HEK293 (cell line): Measurements from ENCODE around the gene TECR.

Experiments
- CTCF ChIA-PET: fragments of 350-600 bp; formaldehyde crosslinking; extraction: SDS; loops from one replicate; lab custom pipeline; 2021; ENCODE audit warnings: antibody characterized with exemption; lab: Yijun Ruan, JAX
- POLR2A ChIA-PET: fragments of 300-600 bp; formaldehyde crosslinking; extraction: SDS; loops from one replicate; lab custom pipeline; 2020; ENCODE audit warnings: antibody characterized with exemption, inconsistent platforms; lab: Yijun Ruan, JAX
- H3K27ac ChIP-seq: fragments of 200-500 bp; sonication (Bioruptor generic); 2 replicates; pipeline ENCODE4 v1.5.1; 2014; ENCODE audit warnings: low read depth, low read length, control low read depth, inconsistent platforms; ENCODE audit errors: extremely low read depth
- H3K36me3 ChIP-seq, 2 experiments: fragments of 200-500 bp in 1 of 2; sonication (Bioruptor generic) in 1 of 2; 1 replicate in 1 of 2; 2 replicates in 1 of 2; pipeline ENCODE4 v1.5.1; 2014 to 2017; ENCODE audit warnings: inconsistent platforms in 2 of 2, low read length in 2 of 2; ENCODE audit not compliant: control insufficient read depth in 2 of 2, insufficient read depth in 1 of 2
- H3K4me1 ChIP-seq: fragments of 200-500 bp; sonication (Bioruptor generic); 2 replicates; pipeline ENCODE4 v1.5.1; 2014; ENCODE audit warnings: mild to moderate bottlenecking, low read length, inconsistent platforms; ENCODE audit not compliant: control insufficient read depth, insufficient read depth
- H3K4me3 ChIP-seq: 2 replicates; pipeline ENCODE4 v1.5.1; 2011; ENCODE audit warnings: low read depth, mild to moderate bottlenecking, control low read depth, low read length, moderate library complexity
- H3K9me3 ChIP-seq: fragments of 200-500 bp; sonication (Bioruptor generic); 2 replicates; pipeline ENCODE4 v1.5.1; 2014; ENCODE audit warnings: low read depth, low read length, inconsistent platforms; ENCODE audit not compliant: control insufficient read depth, insufficient read depth
- HOXA7 ChIP-seq: sonication (generic); formaldehyde crosslinking; IDR thresholded peaks from 2 replicates; pipeline ENCODE4 v1.8.1; 2022; ENCODE audit warnings: missing genetic modification reagents, borderline replicate concordance
- IKZF3 ChIP-seq: fragments of 450-650 bp; IDR thresholded peaks from 2 replicates; pipeline ENCODE4 v1.5.0; 2018; ENCODE audit warnings: missing biosample characterization, mild to moderate bottlenecking, missing genetic modification characterization, moderate library complexity
- KLF8 ChIP-seq: fragments of 450-650 bp; formaldehyde crosslinking; IDR thresholded peaks from 2 replicates; pipeline ENCODE4 v1.5.1; 2016; ENCODE audit warnings: missing biosample characterization, missing genetic modification characterization
- ZBTB8A ChIP-seq: fragments of 450-650 bp; formaldehyde crosslinking; IDR thresholded peaks from 2 replicates; pipeline ENCODE4 v1.5.1; 2016; ENCODE audit warnings: missing biosample characterization, missing genetic modification characterization
- ZFHX2 ChIP-seq: fragments of 450-650 bp; formaldehyde crosslinking; conservative IDR thresholded peaks from 2 replicates; pipeline ENCODE4 v1.5.1; 2016; ENCODE audit warnings: missing biosample characterization, missing genetic modification characterization
- ZNF426 ChIP-seq: fragments of 450-650 bp; formaldehyde crosslinking; IDR thresholded peaks from 2 replicates; pipeline ENCODE4 v1.5.1; 2017; ENCODE audit warnings: missing biosample characterization, missing genetic modification characterization, mild to moderate bottlenecking, inconsistent platforms, moderate library complexity
- ZNF433 ChIP-seq: fragments of 450-650 bp; formaldehyde crosslinking; IDR thresholded peaks from 2 replicates; pipeline ENCODE4 v1.5.1; 2016; ENCODE audit warnings: missing biosample characterization, missing genetic modification characterization, low read depth
- ZNF514 ChIP-seq: fragments of 450-650 bp; formaldehyde crosslinking; IDR thresholded peaks from 2 replicates; pipeline ENCODE4 v1.5.1; 2016; ENCODE audit warnings: missing biosample characterization, missing genetic modification characterization
- ZNF555 ChIP-seq: fragments of 450-650 bp; formaldehyde crosslinking; conservative IDR thresholded peaks from 2 replicates; pipeline ENCODE4 v1.5.1; 2017; ENCODE audit warnings: missing biosample characterization, mild to moderate bottlenecking, missing genetic modification characterization, inconsistent platforms
- ZNF558 ChIP-seq: fragments of 450-650 bp; formaldehyde crosslinking; IDR thresholded peaks from 2 replicates; pipeline ENCODE4 v1.5.1; 2016; ENCODE audit warnings: missing biosample characterization, missing genetic modification characterization
- ZNF791 ChIP-seq: fragments of 450-650 bp; formaldehyde crosslinking; IDR thresholded peaks from 2 replicates; pipeline ENCODE4 v1.5.1; 2016; ENCODE audit warnings: missing biosample characterization, missing genetic modification characterization
- TF ChIP-seq, protein P1 (sequence below): fragments of 450-650 bp; formaldehyde crosslinking; IDR thresholded peaks from 2 replicates; pipeline ENCODE4 v1.5.1; 2017; ENCODE audit warnings: missing biosample characterization, missing genetic modification characterization
- TF ChIP-seq, protein P2 (sequence below): fragments of 450-650 bp; formaldehyde crosslinking; IDR thresholded peaks from 2 replicates; pipeline ENCODE4 v1.5.1; 2016; ENCODE audit warnings: missing biosample characterization, missing genetic modification characterization
- TF ChIP-seq, protein P3 (sequence below): fragments of 450-650 bp; formaldehyde crosslinking; IDR thresholded peaks from 2 replicates; pipeline ENCODE4 v1.5.1; 2017; ENCODE audit warnings: missing biosample characterization, missing genetic modification characterization
- TF ChIP-seq, protein P4 (sequence below): fragments of 450-650 bp; formaldehyde crosslinking; IDR thresholded peaks from 2 replicates; pipeline ENCODE4 v1.5.1; 2016; ENCODE audit warnings: missing biosample characterization, missing genetic modification characterization
- TF ChIP-seq, protein P5 (sequence below): fragments of 450-650 bp; formaldehyde crosslinking; IDR thresholded peaks from 2 replicates; pipeline ENCODE4; 2016; ENCODE audit warnings: missing biosample characterization, missing genetic modification characterization

The TECR gene

DNA sequence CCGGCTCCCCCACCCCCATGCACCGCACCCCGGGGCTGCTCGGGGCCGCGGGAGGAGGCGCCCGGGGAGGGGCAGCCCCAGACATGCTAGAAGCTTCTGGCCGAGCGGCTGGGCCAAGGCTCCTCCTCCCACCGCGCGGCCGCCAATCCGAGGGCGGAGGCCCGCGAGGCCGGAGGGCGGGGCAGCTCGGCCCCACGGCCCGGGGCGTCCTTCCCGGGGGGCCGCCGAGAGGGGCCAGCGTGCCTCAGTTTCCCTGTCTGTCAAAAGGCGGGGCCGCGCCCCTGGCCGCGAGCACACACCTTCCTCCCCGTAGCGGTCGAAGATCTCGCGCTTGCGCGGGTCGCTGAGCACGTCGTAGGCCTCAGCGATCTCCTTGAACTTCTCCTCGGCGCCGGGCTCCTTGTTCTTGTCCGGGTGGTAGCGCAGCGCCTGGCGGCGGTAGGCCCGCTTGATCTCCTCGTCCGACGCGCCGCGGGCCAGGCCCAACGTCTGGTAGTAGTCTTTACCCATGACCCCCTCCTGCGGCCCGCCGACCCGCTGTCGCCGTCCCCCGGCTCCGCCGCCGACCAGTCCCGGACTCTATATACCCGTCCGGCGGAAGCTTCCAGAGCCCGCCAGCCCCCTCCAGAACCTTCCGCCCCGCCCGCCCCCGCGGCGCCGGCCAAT lies 11.4 kb upstream of the TECR start, which contains the start of gene DNAJB1 (continued):
- TF ChIP-seq ZFHX2 (peak; percentile 6; the same call in 1 of the 2 replicates), ZNF433 (tag by site-specific recombination) (no peak), ZBTB8A (0 out of 2 replicates have a peak, but pooled peaks have one; percentile 11), KLF8 (tag by site-specific recombination) (0 out of 2 replicates have a peak, but pooled peaks have one; percentile 45), ZNF426 (tag by site-specific recombination) (no peak), ZNF791 (tag by site-specific recombination) (no peak), HOXA7 (CRISPR knock-in tag) (no peak), ZNF558 (tag by site-specific recombination) (no peak), ZNF514 (no peak)
- TF ChIP-seq, protein P1, sequence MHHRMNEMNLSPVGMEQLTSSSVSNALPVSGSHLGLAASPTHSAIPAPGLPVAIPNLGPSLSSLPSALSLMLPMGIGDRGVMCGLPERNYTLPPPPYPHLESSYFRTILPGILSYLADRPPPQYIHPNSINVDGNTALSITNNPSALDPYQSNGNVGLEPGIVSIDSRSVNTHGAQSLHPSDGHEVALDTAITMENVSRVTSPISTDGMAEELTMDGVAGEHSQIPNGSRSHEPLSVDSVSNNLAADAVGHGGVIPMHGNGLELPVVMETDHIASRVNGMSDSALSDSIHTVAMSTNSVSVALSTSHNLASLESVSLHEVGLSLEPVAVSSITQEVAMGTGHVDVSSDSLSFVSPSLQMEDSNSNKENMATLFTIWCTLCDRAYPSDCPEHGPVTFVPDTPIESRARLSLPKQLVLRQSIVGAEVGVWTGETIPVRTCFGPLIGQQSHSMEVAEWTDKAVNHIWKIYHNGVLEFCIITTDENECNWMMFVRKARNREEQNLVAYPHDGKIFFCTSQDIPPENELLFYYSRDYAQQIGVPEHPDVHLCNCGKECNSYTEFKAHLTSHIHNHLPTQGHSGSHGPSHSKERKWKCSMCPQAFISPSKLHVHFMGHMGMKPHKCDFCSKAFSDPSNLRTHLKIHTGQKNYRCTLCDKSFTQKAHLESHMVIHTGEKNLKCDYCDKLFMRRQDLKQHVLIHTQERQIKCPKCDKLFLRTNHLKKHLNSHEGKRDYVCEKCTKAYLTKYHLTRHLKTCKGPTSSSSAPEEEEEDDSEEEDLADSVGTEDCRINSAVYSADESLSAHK = 0 out of 2 replicates have a peak, but pooled peaks have one; percentile 15
- TF ChIP-seq, protein P2, sequence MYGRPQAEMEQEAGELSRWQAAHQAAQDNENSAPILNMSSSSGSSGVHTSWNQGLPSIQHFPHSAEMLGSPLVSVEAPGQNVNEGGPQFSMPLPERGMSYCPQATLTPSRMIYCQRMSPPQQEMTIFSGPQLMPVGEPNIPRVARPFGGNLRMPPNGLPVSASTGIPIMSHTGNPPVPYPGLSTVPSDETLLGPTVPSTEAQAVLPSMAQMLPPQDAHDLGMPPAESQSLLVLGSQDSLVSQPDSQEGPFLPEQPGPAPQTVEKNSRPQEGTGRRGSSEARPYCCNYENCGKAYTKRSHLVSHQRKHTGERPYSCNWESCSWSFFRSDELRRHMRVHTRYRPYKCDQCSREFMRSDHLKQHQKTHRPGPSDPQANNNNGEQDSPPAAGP (tag by site-specific recombination) = peak; percentile 58
- TF ChIP-seq, protein P3, sequence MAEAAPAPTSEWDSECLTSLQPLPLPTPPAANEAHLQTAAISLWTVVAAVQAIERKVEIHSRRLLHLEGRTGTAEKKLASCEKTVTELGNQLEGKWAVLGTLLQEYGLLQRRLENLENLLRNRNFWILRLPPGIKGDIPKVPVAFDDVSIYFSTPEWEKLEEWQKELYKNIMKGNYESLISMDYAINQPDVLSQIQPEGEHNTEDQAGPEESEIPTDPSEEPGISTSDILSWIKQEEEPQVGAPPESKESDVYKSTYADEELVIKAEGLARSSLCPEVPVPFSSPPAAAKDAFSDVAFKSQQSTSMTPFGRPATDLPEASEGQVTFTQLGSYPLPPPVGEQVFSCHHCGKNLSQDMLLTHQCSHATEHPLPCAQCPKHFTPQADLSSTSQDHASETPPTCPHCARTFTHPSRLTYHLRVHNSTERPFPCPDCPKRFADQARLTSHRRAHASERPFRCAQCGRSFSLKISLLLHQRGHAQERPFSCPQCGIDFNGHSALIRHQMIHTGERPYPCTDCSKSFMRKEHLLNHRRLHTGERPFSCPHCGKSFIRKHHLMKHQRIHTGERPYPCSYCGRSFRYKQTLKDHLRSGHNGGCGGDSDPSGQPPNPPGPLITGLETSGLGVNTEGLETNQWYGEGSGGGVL (tag by site-specific recombination) = peak; percentile 49
- TF ChIP-seq, protein P4, sequence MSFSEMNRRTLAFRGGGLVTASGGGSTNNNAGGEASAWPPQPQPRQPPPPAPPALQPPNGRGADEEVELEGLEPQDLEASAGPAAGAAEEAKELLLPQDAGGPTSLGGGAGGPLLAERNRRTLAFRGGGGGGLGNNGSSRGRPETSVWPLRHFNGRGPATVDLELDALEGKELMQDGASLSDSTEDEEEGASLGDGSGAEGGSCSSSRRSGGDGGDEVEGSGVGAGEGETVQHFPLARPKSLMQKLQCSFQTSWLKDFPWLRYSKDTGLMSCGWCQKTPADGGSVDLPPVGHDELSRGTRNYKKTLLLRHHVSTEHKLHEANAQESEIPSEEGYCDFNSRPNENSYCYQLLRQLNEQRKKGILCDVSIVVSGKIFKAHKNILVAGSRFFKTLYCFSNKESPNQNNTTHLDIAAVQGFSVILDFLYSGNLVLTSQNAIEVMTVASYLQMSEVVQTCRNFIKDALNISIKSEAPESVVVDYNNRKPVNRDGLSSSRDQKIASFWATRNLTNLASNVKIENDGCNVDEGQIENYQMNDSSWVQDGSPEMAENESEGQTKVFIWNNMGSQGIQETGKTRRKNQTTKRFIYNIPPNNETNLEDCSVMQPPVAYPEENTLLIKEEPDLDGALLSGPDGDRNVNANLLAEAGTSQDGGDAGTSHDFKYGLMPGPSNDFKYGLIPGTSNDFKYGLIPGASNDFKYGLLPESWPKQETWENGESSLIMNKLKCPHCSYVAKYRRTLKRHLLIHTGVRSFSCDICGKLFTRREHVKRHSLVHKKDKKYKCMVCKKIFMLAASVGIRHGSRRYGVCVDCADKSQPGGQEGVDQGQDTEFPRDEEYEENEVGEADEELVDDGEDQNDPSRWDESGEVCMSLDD = peak; percentile 75
- TF ChIP-seq, all 188 proteins: peak for 57

DNA sequence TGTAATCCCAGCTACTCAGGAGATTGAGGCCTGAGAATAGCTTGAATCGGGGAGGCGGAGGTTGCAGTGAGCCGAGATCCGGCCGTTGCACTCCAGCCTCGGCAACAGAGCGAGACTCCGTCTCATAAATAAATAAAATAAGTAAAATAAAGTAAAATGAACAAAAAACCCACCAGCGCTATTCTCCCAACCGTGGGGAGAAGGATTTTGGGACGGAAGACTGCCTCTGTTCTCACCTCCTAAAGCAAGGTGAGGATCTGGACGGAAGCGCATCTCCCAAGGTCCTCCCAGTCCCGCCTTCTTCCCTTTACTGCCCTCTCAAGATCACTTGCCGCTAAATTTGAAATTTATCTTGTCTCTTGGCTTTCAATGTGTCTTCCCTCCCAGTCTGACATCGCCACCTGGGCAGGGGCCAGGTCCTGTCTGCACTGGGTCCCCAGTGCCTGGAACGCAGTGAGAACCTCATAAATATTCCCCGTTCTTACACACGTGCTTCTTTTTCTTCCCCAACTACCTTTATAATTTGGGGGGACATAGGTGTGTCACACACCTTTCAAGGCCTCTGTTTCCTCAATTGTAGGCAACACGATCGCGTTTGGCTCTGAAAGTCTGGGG lies 10.0 kb upstream of the TECR start:
- Histone ChIP-seq H3K27ac (peak overlapping the region; percentile 56; the same call in 1 of the 2 replicates), H3K4me3 (no peak overlapping the region)
- CTCF ChIA-PET = interaction anchor here (1.1 to 1.9 kb wide), 3 partner anchors 14 to 37 kb away, joined by 3 to 8 read pairs (median 4); no protein-coding TSS in a partner anchor

More for the DNA sequence above, 10.0 kb upstream of the TECR start:
- no peaks in the 10 kb centered on the region for H3K9me3 ChIP-seq
- POLR2A ChIA-PET = no interaction called here
- no peaks in the 10 kb centered on the region; the same call in 1 of the 2 replicates for H3K4me1 ChIP-seq
- TF ChIP-seq ZNF555 (tag by site-specific recombination) (no peak), IKZF3 (tag by site-specific recombination) (no peak)
- TF ChIP-seq, protein P5, sequence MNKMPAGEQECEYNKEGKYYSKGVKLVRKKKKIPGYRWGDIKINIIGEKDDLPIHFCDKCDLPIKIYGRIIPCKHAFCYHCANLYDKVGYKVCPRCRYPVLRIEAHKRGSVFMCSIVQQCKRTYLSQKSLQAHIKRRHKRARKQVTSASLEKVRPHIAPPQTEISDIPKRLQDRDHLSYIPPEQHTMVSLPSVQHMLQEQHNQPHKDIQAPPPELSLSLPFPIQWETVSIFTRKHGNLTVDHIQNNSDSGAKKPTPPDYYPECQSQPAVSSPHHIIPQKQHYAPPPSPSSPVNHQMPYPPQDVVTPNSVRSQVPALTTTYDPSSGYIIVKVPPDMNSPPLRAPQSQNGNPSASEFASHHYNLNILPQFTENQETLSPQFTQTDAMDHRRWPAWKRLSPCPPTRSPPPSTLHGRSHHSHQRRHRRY (tag by site-specific recombination) = no peak
- H3K36me3 ChIP-seq = peaks cover 3 to 30% of the 10 kb centered on the region in 2 experiments; a peak in 1 of 3 replicates
